HepG2 (cell line): ENCODE results near the gene ATN1. TPM values are rescaled to one million over a fixed set of nuclear protein-coding genes. Genes with fewer than 3 reads are reported as not detected.

Experiments
- ATAC-seq: fragments of 200-7000 bp; cut with Tn5 transposase; 3 replicates; pipeline ENCODE4 v1.9.1; 2020; ENCODE audit warnings: mild to moderate bottlenecking, moderate library complexity
- BruUV-seq: library from RNA; stranded (reverse); fragments of 400-500 nt; replicated peaks from 2 replicates; lab custom pipeline; 2021; lab: Mats Ljungman, UMichigan
- CTCF ChIA-PET: fragments of 300-600 bp; formaldehyde crosslinking; extraction: SDS; loops from one replicate; lab custom pipeline; 2021; ENCODE audit warnings: low total read pairs, inconsistent platforms, low intra/inter-chr PET ratio; lab: Yijun Ruan, JAX
- POLR2A ChIA-PET: fragments of 350-600 bp; sonication (Branson Sonifier 250); formaldehyde crosslinking; loops from one replicate; lab custom pipeline; 2020; ENCODE audit warnings: antibody characterized with exemption, inconsistent platforms; lab: Yijun Ruan, JAX
- DNase-seq: peaks from one replicate; pipeline ENCODE4 v3.0.0-alpha.2; 2015; ENCODE audit warnings: low spot score
- FAIRE-seq: peaks from 3 replicates; lab custom pipeline; 2011; peaks lifted over from hg19 to GRCh38; lab: Jason Lieb, UNC
- H2AFZ ChIP-seq: one replicate; pipeline ENCODE4 v1.6.1; 2011; ENCODE audit warnings: low read length, inconsistent platforms
- H3K27ac ChIP-seq: fragments of 300-600 bp; 3 replicates; pipeline ENCODE4 v1.8.0; 2011; ENCODE audit warnings: mixed run types, mild to moderate bottlenecking, mixed read lengths, low read length, inconsistent platforms; ENCODE audit not compliant: insufficient read depth; ENCODE audit errors: extremely low read length
- H3K27me3 ChIP-seq, 2 experiments: fragments of 200-600 bp in 1 of 2; 2 replicates in 1 of 2; 3 replicates in 1 of 2; pipeline versions ENCODE4 v1.6.0 to v1.8.0; 2011; ENCODE audit warnings: low read length in 2 of 2, mild to moderate bottlenecking in 2 of 2, moderate library complexity in 2 of 2, inconsistent platforms in 1 of 2; ENCODE audit not compliant: insufficient read depth in 2 of 2, control insufficient read depth in 1 of 2
- H3K36me3 ChIP-seq, 2 experiments: fragments of 200-600 bp in 1 of 2; replicated peaks in 1 of 2; 2 replicates in 1 of 2; 3 replicates in 1 of 2; pipeline versions ENCODE4 v1.5.1 to v1.8.0; 2011; ENCODE audit warnings: low read length in 2 of 2, inconsistent platforms in 1 of 2; ENCODE audit not compliant: insufficient read depth in 2 of 2, control insufficient read depth in 1 of 2
- H3K4me1 ChIP-seq: 2 replicates; pipeline ENCODE4 v1.5.1; 2012; ENCODE audit warnings: low read length, inconsistent platforms; ENCODE audit not compliant: insufficient read depth
- H3K4me2 ChIP-seq: 2 replicates; pipeline ENCODE4 v1.6.0; 2011; ENCODE audit warnings: low read depth, low read length, inconsistent platforms
- H3K4me3 ChIP-seq, 3 experiments: fragments of 200-600 bp in 1 of 3; sonication (generic), shearing (Covaris generic) in 1 of 3; replicated peaks in 1 of 3; 2 replicates each; pipeline ENCODE4 v1.5.1; 2011 to 2016; ENCODE audit warnings: low read length in 3 of 3, inconsistent platforms in 2 of 3, low read depth in 2 of 3, mild to moderate bottlenecking in 2 of 3, control low read depth in 1 of 3, mixed read lengths in 1 of 3; ENCODE audit not compliant: insufficient read depth in 1 of 3
- H3K79me2 ChIP-seq: one replicate; pipeline ENCODE4 v1.6.1; 2011; ENCODE audit warnings: low read length, inconsistent platforms; ENCODE audit not compliant: insufficient read depth
- H3K9ac ChIP-seq: 2 replicates; pipeline ENCODE4 v1.6.0; 2011; ENCODE audit warnings: mild to moderate bottlenecking, low read depth, low read length, inconsistent platforms; ENCODE audit not compliant: insufficient read depth
- H3K9me3 ChIP-seq: 2 replicates; pipeline ENCODE4 v1.5.1; 2012; ENCODE audit warnings: mild to moderate bottlenecking, low read length
- H4K20me1 ChIP-seq: 2 replicates; pipeline ENCODE4 v1.6.0; 2011; ENCODE audit warnings: inconsistent platforms, mild to moderate bottlenecking, low read length, moderate library complexity; ENCODE audit not compliant: insufficient read depth
- ARHGAP35 ChIP-seq: sonication (generic); formaldehyde crosslinking; IDR thresholded peaks from 2 replicates; pipeline ENCODE4 v1.9.0; 2022; ENCODE audit warnings: mild to moderate bottlenecking, inconsistent platforms, moderate library complexity, missing genetic modification reagents, borderline replicate concordance
- JARID2 ChIP-seq: sonication (generic); formaldehyde crosslinking; IDR thresholded peaks from 2 replicates; pipeline ENCODE4 v1.8.1; 2023; ENCODE audit warnings: missing genetic modification reagents, inconsistent platforms; ENCODE audit not compliant: insufficient replicate concordance
- MATR3 ChIP-seq: sonication (generic); formaldehyde crosslinking; IDR thresholded peaks from 2 replicates; pipeline ENCODE4 v1.4.0; 2020; ENCODE audit warnings: missing genetic modification reagents
- PAF1 ChIP-seq: IDR thresholded peaks from 2 replicates; pipeline ENCODE4 v1.6.1; 2016; ENCODE audit warnings: missing genetic modification reagents, missing compliant biosample characterization
- RORA ChIP-seq: sonication (generic); formaldehyde crosslinking; IDR thresholded peaks from 2 replicates; pipeline ENCODE4 v1.5.0; 2020; ENCODE audit warnings: mild to moderate bottlenecking, missing genetic modification reagents, moderate library complexity
- TMF1 ChIP-seq: sonication (generic); formaldehyde crosslinking; IDR thresholded peaks from 2 replicates; pipeline ENCODE4 v1.8.1; 2022; ENCODE audit warnings: low read depth, missing genetic modification reagents
- U2AF2 ChIP-seq: fragments of 200-400 bp; formaldehyde crosslinking; IDR thresholded peaks from 2 replicates; pipeline ENCODE4 v1.6.1; 2017; ENCODE audit warnings: low read depth, mild to moderate bottlenecking, low read length
- ZNF138 ChIP-seq: sonication (generic); formaldehyde crosslinking; IDR thresholded peaks from 2 replicates; pipeline ENCODE4 v1.5.0; 2020; ENCODE audit warnings: mild to moderate bottlenecking, low read depth, missing genetic modification reagents
- ZNF234 ChIP-seq: sonication (generic); formaldehyde crosslinking; conservative IDR thresholded peaks from 2 replicates; pipeline ENCODE4 v1.5.1; 2020; ENCODE audit warnings: mild to moderate bottlenecking, missing genetic modification reagents
- ZNF292 ChIP-seq: sonication (generic); formaldehyde crosslinking; IDR thresholded peaks from 2 replicates; pipeline ENCODE4 v1.8.1; 2022; ENCODE audit warnings: mild to moderate bottlenecking, low read depth, missing genetic modification reagents, borderline replicate concordance
- ZNF317 ChIP-seq: sonication (generic); formaldehyde crosslinking; IDR thresholded peaks from 2 replicates; pipeline ENCODE4 v1.5.0; 2020; ENCODE audit warnings: mild to moderate bottlenecking, missing genetic modification reagents
- ZNF468 ChIP-seq: sonication (generic); formaldehyde crosslinking; IDR thresholded peaks from 2 replicates; pipeline ENCODE4 v1.8.0; 2022; ENCODE audit warnings: mild to moderate bottlenecking, moderate library complexity, missing genetic modification reagents
- ZNF709 ChIP-seq: sonication (generic); formaldehyde crosslinking; IDR thresholded peaks from 2 replicates; pipeline ENCODE4 v1.5.0; 2020; ENCODE audit warnings: mild to moderate bottlenecking, missing genetic modification reagents
- WGBS: methylation state at CpG from one replicate; pipeline ENCODE4 v1.1.6; 2017; ENCODE audit warnings: low lambda C conversion rate; 5-methylcytosine and 5-hydroxymethylcytosine counted together
- in situ Hi-C: cut with HindIII; loops from 2 replicates; pipeline ENCODE4 v1.10.0; 2017; ENCODE audit warnings: low pct_unique_long_range_greater_than_20kb; ENCODE audit not compliant: extremely low pct_ligation_motif_present
- intact Hi-C: fragments of 100-400 bp; cut with micrococcal nuclease; formaldehyde crosslinking; loops from one replicate; pipeline ENCODE4 v1.10.0; 2022; ENCODE audit not compliant: unreplicated experiment
- polyA plus RNA-seq, 8 experiments: library from polyadenylated mRNA; depleted of rRNA in 3 of 8; stranded (reverse) in 7 of 8; unstranded in 1 of 8; fragments of >200 nt; fragmentation: Illumina TruSeq in 4 of 8; extraction: Trizol in 4 of 8; gene quantifications; 2 replicates each; pipeline versions ENCODE4 v1.2.1 to v1.2.3, GENCODE V29; 2011 to 2016; ENCODE audit warnings: low read depth in 4 of 8, missing spikeins in 1 of 8, mixed read lengths in 1 of 8; ENCODE audit not compliant: insufficient read depth in 1 of 8
- total RNA-seq, 5 experiments: library from RNA; depleted of rRNA; stranded (reverse); fragments of >200 nt; fragmentation: Illumina TruSeq; extraction: Trizol; gene quantifications; 2 replicates each; pipeline ENCODE4 v1.2.3, GENCODE V29; 2016; ENCODE audit warnings: low read depth in 1 of 5
- TF ChIP-seq, protein P1 (sequence below): sonication (generic); formaldehyde crosslinking; IDR thresholded peaks from 2 replicates; pipeline ENCODE4 v1.5.0; 2020; ENCODE audit warnings: mild to moderate bottlenecking, missing genetic modification reagents, borderline replicate concordance
- TF ChIP-seq, protein P2 (sequence below): sonication (generic); formaldehyde crosslinking; IDR thresholded peaks from 2 replicates; pipeline ENCODE4 v1.8.0; 2022; ENCODE audit warnings: mild to moderate bottlenecking, missing genetic modification reagents, moderate library complexity

Gene ATN1
- total and polyA plus RNA-seq, 2 of the 13 experiments (the other 11 are each of a cell fraction or from before 2014, with no cell fraction given): 2.1 to 8.6 TPM

DNA sequence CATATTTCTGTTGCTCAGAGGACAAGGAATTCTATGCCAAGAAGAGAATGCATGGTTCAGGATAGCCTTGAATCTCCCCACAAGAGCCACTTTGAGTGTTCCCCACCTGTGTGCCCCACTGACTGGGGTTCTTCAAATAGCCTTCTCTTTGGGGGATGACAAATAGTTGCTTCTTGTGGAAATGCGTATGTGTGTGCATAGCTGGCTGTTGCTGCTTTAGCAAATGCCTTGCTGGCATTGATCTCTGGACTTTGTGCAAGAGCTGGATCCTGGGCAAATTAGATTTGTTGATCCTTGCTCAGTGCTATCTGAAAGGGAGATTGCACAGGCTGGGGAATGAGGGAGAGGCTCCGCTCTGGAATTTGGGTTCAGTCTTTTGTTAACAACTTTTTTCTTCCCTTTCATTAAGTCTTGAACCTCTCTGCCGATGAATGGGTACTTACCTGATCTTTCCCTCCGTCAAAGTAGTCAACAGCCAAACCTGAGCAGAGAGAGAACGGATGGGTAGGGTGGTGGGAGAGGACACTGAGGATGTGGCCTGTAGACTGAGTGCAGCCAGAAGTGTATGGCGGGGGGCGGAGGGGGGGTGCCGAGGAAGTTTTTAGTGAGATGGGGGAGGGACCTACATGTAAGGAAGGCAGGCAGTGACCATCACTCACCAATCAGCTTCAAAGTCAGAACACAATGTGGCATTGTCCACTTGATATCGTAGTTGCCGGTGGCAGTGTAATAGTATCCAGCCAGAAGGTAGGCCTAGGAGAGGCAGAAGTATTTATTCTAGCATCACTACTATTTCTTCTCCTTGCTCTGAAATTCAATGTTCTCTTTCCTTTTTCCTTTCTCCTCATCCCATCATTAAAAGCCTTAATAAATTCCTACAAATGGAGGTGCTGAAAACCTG lies 53.6 kb downstream of the ATN1 start (continued):
- TF ChIP-seq, protein P1, sequence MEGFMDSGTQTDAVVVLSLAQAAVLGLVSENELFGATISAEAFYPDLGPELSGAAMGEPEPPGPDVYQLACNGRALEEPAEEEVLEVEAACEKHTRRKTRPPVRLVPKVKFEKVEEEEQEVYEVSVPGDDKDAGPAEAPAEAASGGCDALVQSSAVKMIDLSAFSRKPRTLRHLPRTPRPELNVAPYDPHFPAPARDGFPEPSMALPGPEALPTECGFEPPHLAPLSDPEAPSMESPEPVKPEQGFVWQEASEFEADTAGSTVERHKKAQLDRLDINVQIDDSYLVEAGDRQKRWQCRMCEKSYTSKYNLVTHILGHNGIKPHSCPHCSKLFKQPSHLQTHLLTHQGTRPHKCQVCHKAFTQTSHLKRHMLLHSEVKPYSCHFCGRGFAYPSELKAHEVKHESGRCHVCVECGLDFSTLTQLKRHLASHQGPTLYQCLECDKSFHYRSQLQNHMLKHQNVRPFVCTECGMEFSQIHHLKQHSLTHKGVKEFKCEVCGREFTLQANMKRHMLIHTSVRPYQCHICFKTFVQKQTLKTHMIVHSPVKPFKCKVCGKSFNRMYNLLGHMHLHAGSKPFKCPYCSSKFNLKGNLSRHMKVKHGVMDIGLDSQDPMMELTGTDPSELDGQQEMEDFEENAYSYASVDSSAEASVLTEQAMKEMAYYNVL: peak; percentile 68; the same call in 1 of the 2 replicates
- TF ChIP-seq ARHGAP35 (CRISPR knock-in tag) (no peak), ZNF138 (CRISPR knock-in tag) (0 out of 2 replicates have a peak, but pooled peaks have one; percentile 42), ZNF709 (CRISPR knock-in tag) (peak; percentile 47; the same call in 1 of the 2 replicates)

DNA sequence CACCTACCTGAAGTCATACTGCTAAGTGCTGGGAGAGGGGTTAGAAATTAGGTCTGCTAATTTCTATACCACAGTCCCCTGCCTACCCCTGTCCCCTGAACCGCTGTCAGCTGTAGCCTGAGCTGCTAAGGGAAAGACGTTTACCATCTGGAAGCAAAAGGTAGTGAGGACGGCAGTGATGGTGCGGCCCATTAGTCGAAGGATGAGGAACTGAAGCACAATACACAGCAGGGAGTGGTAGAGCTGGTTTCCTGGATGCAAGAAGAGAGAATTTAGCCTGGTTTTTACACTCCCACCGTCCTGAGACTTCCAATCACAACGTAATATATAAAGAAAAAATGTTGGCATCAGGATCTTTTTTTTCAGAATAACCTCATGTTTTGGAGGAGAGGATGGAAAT lies 54.8 kb downstream of the ATN1 start:
- ATAC-seq (no peak), DNase-seq (no peak), FAIRE-seq (no peak)
- H3K36me3 ChIP-seq: peaks cover 4 to 17% of the 10 kb centered on the region in 2 experiments
- no peak overlapping the region for H3K4me3 ChIP-seq
- peak overlapping the region; percentile 98 for H3K27ac ChIP-seq
- intact Hi-C loops (no loop called here), in situ Hi-C loops (loop anchor here (5.0 kb wide), 1 partner anchor 35 kb away; the partner anchor contains the start of gene LPCAT3)
- ChIA-PET POLR2A (interaction anchor here (2.4 to 5.4 kb wide), 2 partner anchors 38 to 125 kb away, joined by 18 to 65 read pairs; partner anchors contain the start of genes C12orf57 and RNU7-1), CTCF (no interaction called here)
- no peaks in the 10 kb centered on the region for H3K79me2 ChIP-seq
- no peaks in the 10 kb centered on the region for H4K20me1 ChIP-seq
- no peaks in the 10 kb centered on the region for H3K9me3 ChIP-seq
- no TSS peak for BruUV-seq
- no peak overlapping the region for H2AFZ ChIP-seq
- TF ChIP-seq TMF1 (CRISPR knock-in tag) (no peak), JARID2 (CRISPR knock-in tag) (no peak), RORA (CRISPR knock-in tag) (no peak), U2AF2 (no peak), ZNF234 (CRISPR knock-in tag) (no peak), MATR3 (CRISPR knock-in tag) (no peak), ZNF317 (CRISPR knock-in tag) (no peak), ZNF292 (no peak), ZNF468 (no peak), PAF1 (no peak)
- TF ChIP-seq, protein P2, sequence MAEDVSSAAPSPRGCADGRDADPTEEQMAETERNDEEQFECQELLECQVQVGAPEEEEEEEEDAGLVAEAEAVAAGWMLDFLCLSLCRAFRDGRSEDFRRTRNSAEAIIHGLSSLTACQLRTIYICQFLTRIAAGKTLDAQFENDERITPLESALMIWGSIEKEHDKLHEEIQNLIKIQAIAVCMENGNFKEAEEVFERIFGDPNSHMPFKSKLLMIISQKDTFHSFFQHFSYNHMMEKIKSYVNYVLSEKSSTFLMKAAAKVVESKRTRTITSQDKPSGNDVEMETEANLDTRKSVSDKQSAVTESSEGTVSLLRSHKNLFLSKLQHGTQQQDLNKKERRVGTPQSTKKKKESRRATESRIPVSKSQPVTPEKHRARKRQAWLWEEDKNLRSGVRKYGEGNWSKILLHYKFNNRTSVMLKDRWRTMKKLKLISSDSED: no peak
- peaks cover 64% of the 10 kb centered on the region for H3K4me1 ChIP-seq
- peak overlapping the region; percentile 71 for H3K4me2 ChIP-seq
- H3K9ac ChIP-seq: peak overlapping the region; percentile 12; the same call in 1 of the 2 replicates
- H3K27me3 ChIP-seq: no peaks in the 10 kb centered on the region
- 96% methylated on average over 7 of the region's 7 CpGs for whole genome bisulfite sequencing
